Neural progenitor cell (in vitro differentiated cells): ENCODE results near the gene STMN3. TPM values are rescaled to one million over a fixed set of nuclear protein-coding genes. Genes with fewer than 3 reads are reported as not detected.
A peak's percentile ranks its signal among the peaks of the same experiment; 100 is the strongest.

Experiments used
- DNase-seq: peaks from one replicate; pipeline ENCODE4 v3.0.0-alpha.2; 2016; ENCODE audit warnings: low spot score
- H2AFZ ChIP-seq: fragments of 200-600 bp; sonication (generic); replicated peaks from 2 replicates; pipeline ENCODE4 v1.6.1; 2016; ENCODE audit warnings: antibody characterized with exemption
- H3F3A ChIP-seq: fragments of 200-600 bp; sonication (generic); 2 replicates; pipeline ENCODE4 v1.6.1; 2016; ENCODE audit warnings: antibody characterized with exemption, low read depth
- H3K27ac ChIP-seq: fragments of 200-600 bp; sonication (generic); 2 replicates; pipeline ENCODE4 v1.5.1; 2016; ENCODE audit warnings: mild to moderate bottlenecking
- H3K27me3 ChIP-seq: fragments of 200-600 bp; sonication (generic); 2 replicates; pipeline ENCODE4 v1.6.1; 2016; ENCODE audit warnings: mild to moderate bottlenecking, moderate library complexity
- H3K36me3 ChIP-seq: fragments of 200-600 bp; sonication (generic); 2 replicates; pipeline ENCODE4 v1.5.1; 2016
- H3K4me1 ChIP-seq: fragments of 200-600 bp; sonication (generic); 2 replicates; pipeline ENCODE4 v1.6.1; 2016; ENCODE audit warnings: mixed run types
- H3K4me2 ChIP-seq: fragments of 200-600 bp; sonication (generic); 2 replicates; pipeline ENCODE4 v1.6.1; 2016
- H3K4me3 ChIP-seq: fragments of 200-600 bp; sonication (generic); 2 replicates; pipeline ENCODE4 v1.5.1; 2016
- H3K79me2 ChIP-seq: fragments of 200-600 bp; sonication (generic); 2 replicates; pipeline ENCODE4 v1.6.1; 2016; ENCODE audit warnings: low read depth
- H3K9ac ChIP-seq: fragments of 200-600 bp; sonication (generic); 2 replicates; pipeline ENCODE4 v1.6.1; 2016
- H3K9me3 ChIP-seq: fragments of 200-600 bp; sonication (generic); 2 replicates; pipeline ENCODE4 v1.5.1; 2016; ENCODE audit warnings: low read depth
- H4K20me1 ChIP-seq: fragments of 200-600 bp; sonication (generic); 2 replicates; pipeline ENCODE4 v1.6.1; 2016; ENCODE audit warnings: low read depth
- H3K27ac Mint-ChIP-seq: 3 replicates; pipeline ENCODE4 v1.8.0; 2021; ENCODE audit warnings: mixed read lengths
- H3K27me3 Mint-ChIP-seq: 2 replicates; pipeline ENCODE4 v1.8.0; 2022; ENCODE audit warnings: low read depth, mild to moderate bottlenecking, inconsistent platforms, moderate library complexity, mixed read lengths; ENCODE audit not compliant: insufficient read depth
- H3K36me3 Mint-ChIP-seq: 3 replicates; pipeline ENCODE4 v1.8.0; 2021; ENCODE audit warnings: mixed read lengths
- H3K4me1 Mint-ChIP-seq: 3 replicates; pipeline ENCODE4 v1.8.0; 2021; ENCODE audit warnings: mixed read lengths
- H3K4me3 Mint-ChIP-seq: 3 replicates; pipeline ENCODE4 v1.8.0; 2021; ENCODE audit warnings: mild to moderate bottlenecking, moderate library complexity, mixed read lengths
- H3K9me3 Mint-ChIP-seq: 3 replicates; pipeline ENCODE4 v1.8.0; 2020; ENCODE audit warnings: mixed read lengths
- EZH2 ChIP-seq: fragments of 200-600 bp; sonication (generic); IDR thresholded peaks from 2 replicates; pipeline ENCODE4 v1.6.1; 2017; ENCODE audit warnings: antibody characterized with exemption, mild to moderate bottlenecking, moderate library complexity
- EZH2phosphoT487 ChIP-seq: fragments of 200-600 bp; sonication (generic); IDR thresholded peaks from 2 replicates; pipeline ENCODE4 v1.6.1; 2017; ENCODE audit warnings: antibody characterized with exemption
- total RNA-seq: library from RNA; depleted of rRNA; stranded (reverse); fragments of >200 nt; gene quantifications from 2 replicates; pipeline ENCODE4 v1.2.3, GENCODE V29; 2015; ENCODE audit warnings: low replicate concordance
- TF ChIP-seq, protein P1 (sequence below): fragments of 200-600 bp; sonication (generic); IDR thresholded peaks from 2 replicates; pipeline ENCODE4 v1.5.1; 2017; ENCODE audit warnings: antibody characterized with exemption, mild to moderate bottlenecking

Gene STMN3
- total RNA-seq, 1 donor from 2014 or later: 3.3 TPM

DNA sequence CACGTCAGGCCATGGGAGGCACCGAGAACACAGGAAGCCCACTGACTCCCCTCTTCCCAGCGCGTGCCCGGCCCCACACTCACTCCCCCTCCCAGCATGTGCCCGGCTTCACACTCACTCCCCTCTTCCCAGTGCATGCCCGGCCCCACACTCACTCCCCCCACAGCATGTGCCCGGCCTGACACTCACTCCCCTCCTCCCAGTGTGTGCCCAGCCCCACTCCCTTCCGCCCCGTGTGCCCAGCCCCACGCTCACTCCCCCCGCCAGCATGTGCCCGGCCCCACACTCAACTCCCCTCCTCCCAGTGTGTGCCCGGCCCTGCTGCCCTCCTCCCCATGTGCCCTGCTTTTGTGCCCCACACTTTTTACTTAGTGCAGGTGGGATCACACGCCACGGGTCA, 14.6 kb upstream of the STMN3 start:
- H3K4me2 ChIP-seq: no peak overlapping the region
- DNase-seq: no peak
- no peaks in the 10 kb centered on the region for H3F3A ChIP-seq
- H3K36me3 Mint-ChIP-seq: peaks cover 23% of the 10 kb centered on the region
- TF ChIP-seq EZH2phosphoT487: no peak
- TF ChIP-seq, protein P1, sequence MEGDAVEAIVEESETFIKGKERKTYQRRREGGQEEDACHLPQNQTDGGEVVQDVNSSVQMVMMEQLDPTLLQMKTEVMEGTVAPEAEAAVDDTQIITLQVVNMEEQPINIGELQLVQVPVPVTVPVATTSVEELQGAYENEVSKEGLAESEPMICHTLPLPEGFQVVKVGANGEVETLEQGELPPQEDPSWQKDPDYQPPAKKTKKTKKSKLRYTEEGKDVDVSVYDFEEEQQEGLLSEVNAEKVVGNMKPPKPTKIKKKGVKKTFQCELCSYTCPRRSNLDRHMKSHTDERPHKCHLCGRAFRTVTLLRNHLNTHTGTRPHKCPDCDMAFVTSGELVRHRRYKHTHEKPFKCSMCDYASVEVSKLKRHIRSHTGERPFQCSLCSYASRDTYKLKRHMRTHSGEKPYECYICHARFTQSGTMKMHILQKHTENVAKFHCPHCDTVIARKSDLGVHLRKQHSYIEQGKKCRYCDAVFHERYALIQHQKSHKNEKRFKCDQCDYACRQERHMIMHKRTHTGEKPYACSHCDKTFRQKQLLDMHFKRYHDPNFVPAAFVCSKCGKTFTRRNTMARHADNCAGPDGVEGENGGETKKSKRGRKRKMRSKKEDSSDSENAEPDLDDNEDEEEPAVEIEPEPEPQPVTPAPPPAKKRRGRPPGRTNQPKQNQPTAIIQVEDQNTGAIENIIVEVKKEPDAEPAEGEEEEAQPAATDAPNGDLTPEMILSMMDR: no peak
- TF ChIP-seq EZH2: no peak
- no peak overlapping the region for H3K9ac ChIP-seq
- no peak overlapping the region for H3K4me3 ChIP-seq
- no peaks in the 10 kb centered on the region for H3K4me1 ChIP-seq
- peaks cover 5% of the 10 kb centered on the region for H3K4me1 Mint-ChIP-seq
- H3K27ac ChIP-seq: no peak overlapping the region
- H2AFZ ChIP-seq: no peak overlapping the region
- no peaks in the 10 kb centered on the region for H3K79me2 ChIP-seq
- H3K9me3 ChIP-seq: no peaks in the 10 kb centered on the region
- H3K9me3 Mint-ChIP-seq: no peaks in the 10 kb centered on the region
- H3K27ac Mint-ChIP-seq: no peak overlapping the region
- H4K20me1 ChIP-seq: no peaks in the 10 kb centered on the region
- H3K4me3 Mint-ChIP-seq: no peak overlapping the region
- H3K27me3 ChIP-seq: no peaks in the 10 kb centered on the region
- H3K36me3 ChIP-seq: no peaks in the 10 kb centered on the region
- peaks cover 2% of the 10 kb centered on the region for H3K27me3 Mint-ChIP-seq

GRCh38 chr20:63665708-63666107, 12.5 kb upstream of the STMN3 start:
- H3K27me3 Mint-ChIP-seq: peaks cover 4% of the 10 kb centered on the region
- Histone ChIP-seq H3K27ac (no peak overlapping the region), H4K20me1 (no peaks in the 10 kb centered on the region), H3K9ac (no peak overlapping the region), H3K4me2 (no peak overlapping the region), H3F3A (no peaks in the 10 kb centered on the region), H2AFZ (no peak overlapping the region), H3K9me3 (no peaks in the 10 kb centered on the region), H3K27me3 (no peaks in the 10 kb centered on the region), H3K79me2 (no peaks in the 10 kb centered on the region), H3K4me3 (no peak overlapping the region), H3K4me1 (no peaks in the 10 kb centered on the region), H3K36me3 (no peaks in the 10 kb centered on the region)
- no peaks in the 10 kb centered on the region for H3K9me3 Mint-ChIP-seq
- peaks cover 19% of the 10 kb centered on the region for H3K36me3 Mint-ChIP-seq
- TF ChIP-seq, protein P1: no peak
- no peak for TF ChIP-seq EZH2phosphoT487
- H3K4me1 Mint-ChIP-seq: peaks cover 5% of the 10 kb centered on the region
- DNase-seq: no peak
- H3K4me3 Mint-ChIP-seq: no peak overlapping the region
- H3K27ac Mint-ChIP-seq: peak overlapping the region; percentile 74

GRCh38 chr20:63664861-63665594, 11.8 kb upstream of the STMN3 start:
- Histone ChIP-seq H3K4me2 (no peak overlapping the region), H3K79me2 (no peaks in the 10 kb centered on the region), H4K20me1 (no peaks in the 10 kb centered on the region), H3K27me3 (no peaks in the 10 kb centered on the region), H3K4me3 (no peak overlapping the region), H3K9ac (no peak overlapping the region), H3F3A (no peaks in the 10 kb centered on the region), H3K9me3 (no peaks in the 10 kb centered on the region), H3K27ac (no peak overlapping the region), H3K4me1 (no peaks in the 10 kb centered on the region), H3K36me3 (no peaks in the 10 kb centered on the region), H2AFZ (no peak overlapping the region)
- Mint-ChIP-seq H3K27me3 (peaks cover 4% of the 10 kb centered on the region), H3K27ac (peak overlapping the region; percentile 91), H3K4me1 (peaks cover 6% of the 10 kb centered on the region), H3K9me3 (no peaks in the 10 kb centered on the region), H3K4me3 (peak overlapping the region; percentile 48), H3K36me3 (peaks cover 20% of the 10 kb centered on the region)
- no peak for TF ChIP-seq EZH2
- TF ChIP-seq EZH2phosphoT487: no peak
- TF ChIP-seq, protein P1: no peak
- DNase-seq: peak; percentile 78
